ENCODE results near the gene KRT31. TPM values are rescaled to one million over a fixed set of nuclear protein-coding genes. Genes with fewer than 3 reads are reported as not detected.
"Not testable (repeated sequence)": the region's sequence is repeated elsewhere in the genome, so short reads cannot be mapped to it uniquely, and the experiment has no call there.

Gene KRT31
- total and polyA plus RNA-seq, 2 of the 4 experiments (the other 2 are of a cell fraction): 0.05 TPM; not detected in 1

DNA sequence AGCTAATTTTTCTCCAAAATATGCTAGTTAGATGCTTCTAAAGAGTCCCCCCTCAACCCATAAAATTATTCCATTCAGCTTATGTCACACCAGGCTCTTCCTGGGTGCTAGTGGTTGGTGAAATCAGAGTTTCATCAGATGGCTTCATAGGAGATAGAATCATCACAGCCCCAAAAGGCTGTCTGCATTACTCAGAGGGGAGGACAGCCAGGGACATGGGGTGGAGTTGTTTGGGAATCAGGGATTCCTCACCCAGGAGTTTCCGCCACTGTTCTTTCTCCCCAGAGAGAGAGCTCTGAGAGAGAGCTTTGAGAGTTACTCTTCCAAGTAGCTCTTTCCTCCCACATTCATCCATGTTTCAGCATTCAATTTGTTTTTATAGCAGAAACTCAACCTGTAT is 15.0 kb downstream of the KRT31 start:
- Histone ChIP-seq H3K9me1 (ENCODE audit: insufficient read depth, low read length) (peaks cover 27% of the 10 kb centered on the region), H4K20me1 (ENCODE audit: insufficient read depth, low read length) (no peaks in the 10 kb centered on the region), H4K8ac (ENCODE audit: low read depth in 2 of 2, low read length in 2 of 2) (peak overlapping the region; percentile 79 to 85), H3K4me1 (ENCODE audit: control insufficient read depth, insufficient read depth, low read length) (peaks cover 26% of the 10 kb centered on the region), H3K4ac (ENCODE audit: low read depth, low read length) (peak overlapping the region; percentile 83), H3K4me3 (ENCODE audit: insufficient read depth, low read depth, low read length) (no peak overlapping the region), H2AFZ (replicated peaks; ENCODE audit: low read length, poor library complexity) (no peak overlapping the region), H3K79me1 (ENCODE audit: low read depth in 1 of 2, low read length in 2 of 2) (no peaks in the 10 kb centered on the region; a peak in 1 of 4 replicates), H3K4me2 (ENCODE audit: low read depth, low read length) (no peak overlapping the region), H3K9ac (ENCODE audit: low read depth, low read length) (no peak overlapping the region), H3K9me3 (ENCODE audit: control insufficient read depth, insufficient read depth, low read length) (no peaks in the 10 kb centered on the region), H2BK15ac (ENCODE audit: low read depth, low read length) (peak overlapping the region; percentile 99), H4K5ac (ENCODE audit: low read depth, low read length) (peak overlapping the region; percentile 62; the same call in 1 of the 2 replicates), H2BK120ac (ENCODE audit: low read depth, low read length) (peak overlapping the region; percentile 90), H3K18ac (ENCODE audit: low read depth, low read length) (peak overlapping the region; percentile 71; the same call in 1 of the 2 replicates), H2AK9ac (replicated peaks; ENCODE audit: low read depth, low read length, poor library complexity) (no peak overlapping the region), H3K14ac (replicated peaks; ENCODE audit: low read depth, low read length) (peak overlapping the region; percentile 37), H4K91ac (ENCODE audit: insufficient read depth, low read depth, low read length) (peak overlapping the region; percentile 72), H3K27me3 (ENCODE audit: control insufficient read depth, insufficient read depth, low read length) (no peaks in the 10 kb centered on the region), H2BK20ac (ENCODE audit: low read depth, low read length) (peak overlapping the region; percentile 92), H3K56ac (ENCODE audit: extremely low read depth, insufficient read depth, low read length) (no peak overlapping the region), H2BK5ac (ENCODE audit: low read depth, low read length, poor library complexity, severe bottlenecking) (peak overlapping the region; percentile 90), H3K23ac (ENCODE audit: low read depth, low read length) (0 out of 2 replicates have a peak overlapping the region, but pooled peaks have one; percentile 36), H2AK5ac (ENCODE audit: low read depth, low read length) (peak overlapping the region; percentile 86), H3K36me3 (ENCODE audit: control insufficient read depth, insufficient read depth, low read length) (no peaks in the 10 kb centered on the region), H3K27ac (ENCODE audit: insufficient read depth, low read length) (no peak overlapping the region)
- dilution Hi-C loops (cut with HindIII; ENCODE audit: low sequenced_read_pairs, unreplicated experiment) (no loop called here), intact Hi-C loops (cut with micrococcal nuclease) (no loop called here), in situ Hi-C loops (cut with MboI; ENCODE audit: low sequenced_read_pairs) (no loop called here)
- ChIA-PET POLR2A (ENCODE audit: unreplicated experiment) (no interaction called here), CTCF (no interaction called here)
- BruUV-seq (replicated peaks): no TSS peak
- no peak for TF ChIP-seq CHD1 (IDR thresholded peaks at IDR 0.05; ENCODE audit: low read depth, low read length)
- no peak for TF ChIP-seq POLR2A (IDR thresholded peaks at IDR 0.05; ENCODE audit: low read depth, low read length)
- no peak for TF ChIP-seq SMC3 (IDR thresholded peaks at IDR 0.05; ENCODE audit: low read depth, low read length)
- TF ChIP-seq, protein P1, sequence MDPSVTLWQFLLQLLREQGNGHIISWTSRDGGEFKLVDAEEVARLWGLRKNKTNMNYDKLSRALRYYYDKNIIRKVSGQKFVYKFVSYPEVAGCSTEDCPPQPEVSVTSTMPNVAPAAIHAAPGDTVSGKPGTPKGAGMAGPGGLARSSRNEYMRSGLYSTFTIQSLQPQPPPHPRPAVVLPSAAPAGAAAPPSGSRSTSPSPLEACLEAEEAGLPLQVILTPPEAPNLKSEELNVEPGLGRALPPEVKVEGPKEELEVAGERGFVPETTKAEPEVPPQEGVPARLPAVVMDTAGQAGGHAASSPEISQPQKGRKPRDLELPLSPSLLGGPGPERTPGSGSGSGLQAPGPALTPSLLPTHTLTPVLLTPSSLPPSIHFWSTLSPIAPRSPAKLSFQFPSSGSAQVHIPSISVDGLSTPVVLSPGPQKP (IDR thresholded peaks at IDR 0.05; ENCODE audit: borderline replicate concordance, low read depth, low read length): no peak
- TF ChIP-seq CEBPB (IDR thresholded peaks at IDR 0.05; ENCODE audit: low read depth, low read length): peak; percentile 19; the same call in 1 of the 2 replicates
- ATAC-seq (ENCODE audit: low read depth) (no peak), DNase-seq (peak; percentile 45)
- no CpG with 5 or more reads among the region's 1 CpG for WGBS, 2 experiments (ENCODE audit: extremely low coverage in 2 of 2, insufficient read length in 1 of 2)

DNA sequence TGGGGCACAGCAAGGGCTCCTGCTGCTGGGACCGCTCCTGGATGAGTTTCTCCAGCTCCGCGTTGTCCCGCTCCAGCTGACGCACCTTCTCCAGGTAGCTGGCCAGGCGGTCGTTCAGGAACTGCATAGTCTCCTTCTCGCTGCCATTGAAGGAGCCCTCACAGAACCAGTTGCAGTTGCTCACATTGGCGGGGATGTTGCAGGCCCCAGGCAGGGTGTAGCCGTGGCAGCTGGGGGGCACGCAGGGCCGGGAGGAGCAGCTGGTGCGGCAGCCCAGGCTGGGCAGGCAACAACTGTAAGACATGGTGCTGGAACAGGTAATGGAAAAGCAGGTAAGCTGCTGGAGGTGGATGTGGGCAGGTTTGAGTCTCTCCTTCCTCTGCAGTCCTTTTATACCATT is 15.5 kb downstream of the KRT31 start, which contains the start of gene KRT34:
TSS of gene KRT34 (minus strand) at position 364 of the 400 bp plus-strand sequence. CDS start at position 304, 60 bp downstream.
- H3K14ac ChIP-seq (replicated peaks; ENCODE audit: low read depth, low read length): peak within 1 kb of the TSS; percentile 91
- dilution Hi-C loops (cut with HindIII; ENCODE audit: low sequenced_read_pairs, unreplicated experiment); DNase-seq; POLR2A ChIA-PET (ENCODE audit: unreplicated experiment); H4K20me1 ChIP-seq (ENCODE audit: insufficient read depth, low read length); intact Hi-C loops (cut with micrococcal nuclease); CTCF ChIA-PET; H3K9me3 ChIP-seq (ENCODE audit: control insufficient read depth, insufficient read depth, low read length); in situ Hi-C loops (cut with MboI; ENCODE audit: low sequenced_read_pairs); H3K27me3 ChIP-seq (ENCODE audit: control insufficient read depth, insufficient read depth, low read length); H3K4me3 ChIP-seq (ENCODE audit: insufficient read depth, low read depth, low read length); H3K9ac ChIP-seq (ENCODE audit: low read depth, low read length); H2AFZ ChIP-seq (replicated peaks; ENCODE audit: low read length, poor library complexity); H2AK9ac ChIP-seq (replicated peaks; ENCODE audit: low read depth, low read length, poor library complexity); H3K79me1 ChIP-seq (ENCODE audit: low read depth in 1 of 2, low read length in 2 of 2); ATAC-seq (ENCODE audit: low read depth); H3K27ac ChIP-seq (ENCODE audit: insufficient read depth, low read length); H3K4me2 ChIP-seq (ENCODE audit: low read depth, low read length); H3K36me3 ChIP-seq (ENCODE audit: control insufficient read depth, insufficient read depth, low read length); BruUV-seq (replicated peaks): not testable (repeated sequence)
- H2AK5ac ChIP-seq (ENCODE audit: low read depth, low read length): peak within 1 kb of the TSS; percentile 100
- H4K8ac ChIP-seq (ENCODE audit: low read depth in 2 of 2, low read length in 2 of 2): peak within 1 kb of the TSS; percentile 79 to 94
- peak within 1 kb of the TSS; percentile 98 for H3K4ac ChIP-seq (ENCODE audit: low read depth, low read length)
- H3K23ac ChIP-seq (ENCODE audit: low read depth, low read length): peak within 1 kb of the TSS; percentile 88
- H3K4me1 ChIP-seq (ENCODE audit: control insufficient read depth, insufficient read depth, low read length): peaks cover 28% of the 10 kb centered on the region
- H2BK15ac ChIP-seq (ENCODE audit: low read depth, low read length): peak within 1 kb of the TSS; percentile 99
- peak within 1 kb of the TSS; percentile 87; the same call in 1 of the 2 replicates for H4K5ac ChIP-seq (ENCODE audit: low read depth, low read length)
- WGBS, 2 experiments (ENCODE audit: extremely low coverage in 2 of 2, insufficient read length in 1 of 2): no CpG with 5 or more reads among the region's 13 CpGs
- H3K56ac ChIP-seq (ENCODE audit: extremely low read depth, insufficient read depth, low read length): peak within 1 kb of the TSS; percentile 65; the same call in 1 of the 2 replicates
- H2BK120ac ChIP-seq (ENCODE audit: low read depth, low read length): peak within 1 kb of the TSS; percentile 95
- peak within 1 kb of the TSS; percentile 99 for H4K91ac ChIP-seq (ENCODE audit: insufficient read depth, low read depth, low read length)
- peak within 1 kb of the TSS; percentile 84; the same call in 1 of the 2 replicates for H3K18ac ChIP-seq (ENCODE audit: low read depth, low read length)
- H3K9me1 ChIP-seq (ENCODE audit: insufficient read depth, low read length): peaks cover 30% of the 10 kb centered on the region
- peak within 1 kb of the TSS; percentile 99 for H2BK5ac ChIP-seq (ENCODE audit: low read depth, low read length, poor library complexity, severe bottlenecking)
- peak within 1 kb of the TSS; percentile 95 for H2BK20ac ChIP-seq (ENCODE audit: low read depth, low read length)
